Thyroid gland (tissue), 4 donors: ENCODE measurements around the gene TCOF1.

Source experiments
- POLR2A ChIP-seq, 2 donors: fragments of 450-650 bp; IDR thresholded peaks; one replicate each; pipeline ENCODE4 v1.6.1; 2017; ENCODE audit warnings: antibody characterized with exemption in 2 of 2, mild to moderate bottlenecking in 2 of 2, moderate library complexity in 1 of 2
- TF ChIP-seq, protein P1 (sequence below), 6 experiments: fragments of 200-600 bp in 3 of 6; fragments of 450-650 bp in 3 of 6; sonication (generic) in 3 of 6; IDR thresholded peaks; one replicate each; pipeline ENCODE4 v1.5.1; 2016 to 2019; ENCODE audit warnings: antibody characterized with exemption in 6 of 6, mild to moderate bottlenecking in 2 of 6, inconsistent platforms in 1 of 6, moderate library complexity in 1 of 6

GRCh38 chr5:150399524-150400211 lies 42.2 kb downstream of the TCOF1 start:
- no peak for TF ChIP-seq POLR2A (IDR thresholded peaks at IDR 0.05)
- TF ChIP-seq, protein P1, sequence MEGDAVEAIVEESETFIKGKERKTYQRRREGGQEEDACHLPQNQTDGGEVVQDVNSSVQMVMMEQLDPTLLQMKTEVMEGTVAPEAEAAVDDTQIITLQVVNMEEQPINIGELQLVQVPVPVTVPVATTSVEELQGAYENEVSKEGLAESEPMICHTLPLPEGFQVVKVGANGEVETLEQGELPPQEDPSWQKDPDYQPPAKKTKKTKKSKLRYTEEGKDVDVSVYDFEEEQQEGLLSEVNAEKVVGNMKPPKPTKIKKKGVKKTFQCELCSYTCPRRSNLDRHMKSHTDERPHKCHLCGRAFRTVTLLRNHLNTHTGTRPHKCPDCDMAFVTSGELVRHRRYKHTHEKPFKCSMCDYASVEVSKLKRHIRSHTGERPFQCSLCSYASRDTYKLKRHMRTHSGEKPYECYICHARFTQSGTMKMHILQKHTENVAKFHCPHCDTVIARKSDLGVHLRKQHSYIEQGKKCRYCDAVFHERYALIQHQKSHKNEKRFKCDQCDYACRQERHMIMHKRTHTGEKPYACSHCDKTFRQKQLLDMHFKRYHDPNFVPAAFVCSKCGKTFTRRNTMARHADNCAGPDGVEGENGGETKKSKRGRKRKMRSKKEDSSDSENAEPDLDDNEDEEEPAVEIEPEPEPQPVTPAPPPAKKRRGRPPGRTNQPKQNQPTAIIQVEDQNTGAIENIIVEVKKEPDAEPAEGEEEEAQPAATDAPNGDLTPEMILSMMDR (IDR thresholded peaks at IDR 0.05), result no peak
